Measurements from ENCODE around the gene NDUFAF5.
"Not testable (repeated sequence)": the region's sequence is repeated elsewhere in the genome, so short reads cannot be mapped to it uniquely, and the experiment has no call there.

Gene NDUFAF5

DNA sequence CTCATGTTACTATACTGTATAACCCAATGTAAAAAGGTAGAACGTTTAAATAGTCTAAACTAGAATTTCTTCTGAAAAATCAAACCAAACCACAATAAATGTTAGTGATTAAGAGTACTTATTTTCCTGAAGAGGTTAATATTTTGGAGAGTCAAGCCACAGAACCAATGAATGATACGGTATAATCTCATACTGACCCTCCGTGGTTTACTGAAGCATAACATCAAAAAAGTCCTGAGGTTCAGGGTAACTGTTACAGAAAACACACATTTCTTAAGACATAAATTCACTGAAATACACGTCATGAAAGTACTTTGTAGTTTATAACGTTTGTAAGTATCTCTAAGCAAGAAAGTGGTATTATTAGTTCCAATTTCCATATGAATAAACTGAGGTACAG lies 29.0 kb upstream of the NDUFAF5 start:
- Histone ChIP-seq H3K4me1 (ENCODE audit: control insufficient read depth, insufficient read depth, low read length, unreplicated experiment) (no peaks in the 10 kb centered on the region), H3K36me3 (ENCODE audit: insufficient read depth, low read length) (peaks cover 21% of the 10 kb centered on the region), H3K27ac (ENCODE audit: low read depth, low read length) (no peak overlapping the region), H3K27me3 (ENCODE audit: insufficient read depth, low read length) (no peaks in the 10 kb centered on the region), H3K4me3 (ENCODE audit: low read depth, low read length) (no peak overlapping the region), H2AFZ (ENCODE audit: low read length, unreplicated experiment) (no peak overlapping the region), H3K79me2 (ENCODE audit: control insufficient read depth, insufficient read depth, low read length, unreplicated experiment) (no peaks in the 10 kb centered on the region)

DNA sequence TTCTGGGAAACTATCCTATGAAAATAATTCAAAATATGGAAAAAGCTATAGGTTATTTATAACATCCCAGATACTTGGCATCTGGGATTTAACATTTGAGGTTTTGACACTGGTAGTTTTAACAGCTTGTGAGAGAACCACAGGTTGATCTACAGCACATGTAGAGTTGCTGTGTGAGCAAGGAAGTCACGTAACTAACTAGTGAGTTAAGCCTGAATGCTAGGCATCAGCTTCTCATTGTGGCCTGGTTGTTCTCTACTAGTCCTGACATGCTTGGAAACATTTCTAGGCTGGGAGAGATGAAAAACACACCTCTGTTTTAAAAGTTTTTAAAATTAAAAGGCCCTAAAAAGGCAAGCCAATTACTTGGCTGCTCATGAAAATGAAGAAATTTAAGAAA lies 28.3 kb upstream of the NDUFAF5 start:
- no peak overlapping the region for H3K4me3 ChIP-seq (ENCODE audit: low read depth, low read length)
- H3K36me3 ChIP-seq (ENCODE audit: insufficient read depth, low read length) = peaks cover 21% of the 10 kb centered on the region
- no peak overlapping the region for H3K27ac ChIP-seq (ENCODE audit: low read depth, low read length)

GRCh38 chr20:13758884-13759283 lies 25.9 kb upstream of the NDUFAF5 start:
- H3K27ac ChIP-seq (ENCODE audit: low read depth, low read length) = no peak overlapping the region
- H3K4me1 ChIP-seq (ENCODE audit: control insufficient read depth, insufficient read depth, low read length, unreplicated experiment) = no peaks in the 10 kb centered on the region
- H2AFZ ChIP-seq (ENCODE audit: low read length, unreplicated experiment) = no peak overlapping the region
- peaks cover 30% of the 10 kb centered on the region for H3K36me3 ChIP-seq (ENCODE audit: insufficient read depth, low read length)
- H3K79me2 ChIP-seq (ENCODE audit: control insufficient read depth, insufficient read depth, low read length, unreplicated experiment) = no peaks in the 10 kb centered on the region
- no peak overlapping the region for H3K4me3 ChIP-seq (ENCODE audit: low read depth, low read length)
- H3K27me3 ChIP-seq (ENCODE audit: insufficient read depth, low read length) = no peaks in the 10 kb centered on the region

More for the DNA sequence above, 28.3 kb upstream of the NDUFAF5 start:
- H3K4me1 ChIP-seq (ENCODE audit: control insufficient read depth, insufficient read depth, low read length, unreplicated experiment) = no peaks in the 10 kb centered on the region
- H3K79me2 ChIP-seq (ENCODE audit: control insufficient read depth, insufficient read depth, low read length, unreplicated experiment) = no peaks in the 10 kb centered on the region
- H3K27me3 ChIP-seq (ENCODE audit: insufficient read depth, low read length) = no peaks in the 10 kb centered on the region
- H2AFZ ChIP-seq (ENCODE audit: low read length, unreplicated experiment) = no peak overlapping the region

DNA sequence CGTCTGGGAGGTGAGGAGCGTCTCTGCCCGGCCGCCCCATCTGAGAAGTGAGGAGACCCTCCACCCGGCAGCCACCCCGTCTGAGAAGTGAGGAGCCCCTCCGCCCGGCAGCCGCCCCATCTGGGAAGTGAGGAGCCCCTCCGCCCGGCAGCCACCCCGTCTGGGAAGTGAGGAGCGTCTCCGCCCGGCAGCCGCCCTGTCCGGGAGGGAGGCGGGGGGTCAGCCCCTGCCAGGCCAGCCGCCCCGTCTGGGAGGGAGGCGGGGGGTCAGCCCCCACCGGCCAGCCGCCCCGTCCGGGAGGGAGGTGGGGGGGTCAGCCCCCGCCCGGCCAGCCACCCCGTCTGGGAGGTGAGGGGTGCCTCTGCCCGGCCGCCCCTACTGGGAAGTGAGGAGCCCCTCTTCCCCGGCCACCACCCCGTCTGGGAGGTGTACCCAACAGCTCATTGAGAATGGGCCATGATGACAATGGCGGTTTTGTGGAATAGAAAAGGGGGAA lies 24.3 kb upstream of the NDUFAF5 start:
- H3K79me2 ChIP-seq (ENCODE audit: control insufficient read depth, insufficient read depth, low read length, unreplicated experiment); H3K4me1 ChIP-seq (ENCODE audit: control insufficient read depth, insufficient read depth, low read length, unreplicated experiment); H2AFZ ChIP-seq (ENCODE audit: low read length, unreplicated experiment); H3K27ac ChIP-seq (ENCODE audit: low read depth, low read length); H3K27me3 ChIP-seq (ENCODE audit: insufficient read depth, low read length); H3K4me3 ChIP-seq (ENCODE audit: low read depth, low read length): not testable (repeated sequence)
- peaks cover 31% of the 10 kb centered on the region for H3K36me3 ChIP-seq (ENCODE audit: insufficient read depth, low read length)

DNA sequence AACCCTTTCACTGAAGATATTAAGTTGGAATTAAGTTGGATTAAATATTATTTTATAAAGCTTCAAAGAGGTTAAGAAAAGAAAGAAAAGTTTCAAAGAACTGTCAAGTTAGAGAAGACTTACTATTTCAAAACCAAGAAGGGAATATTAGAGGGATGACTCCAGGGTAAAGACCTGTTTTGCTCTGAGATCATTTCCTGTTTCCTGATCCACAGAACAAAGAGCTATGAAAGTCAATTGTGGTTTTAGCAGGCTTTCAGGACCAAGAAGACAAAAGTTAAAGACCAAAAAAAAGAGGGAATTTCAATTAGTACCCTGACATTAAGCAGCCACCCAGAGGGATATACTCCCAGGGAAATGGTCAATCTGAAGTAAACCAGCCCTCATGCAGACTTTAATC lies 19.5 kb upstream of the NDUFAF5 start:
- peaks cover 54% of the 10 kb centered on the region for H3K36me3 ChIP-seq (ENCODE audit: insufficient read depth, low read length)

DNA sequence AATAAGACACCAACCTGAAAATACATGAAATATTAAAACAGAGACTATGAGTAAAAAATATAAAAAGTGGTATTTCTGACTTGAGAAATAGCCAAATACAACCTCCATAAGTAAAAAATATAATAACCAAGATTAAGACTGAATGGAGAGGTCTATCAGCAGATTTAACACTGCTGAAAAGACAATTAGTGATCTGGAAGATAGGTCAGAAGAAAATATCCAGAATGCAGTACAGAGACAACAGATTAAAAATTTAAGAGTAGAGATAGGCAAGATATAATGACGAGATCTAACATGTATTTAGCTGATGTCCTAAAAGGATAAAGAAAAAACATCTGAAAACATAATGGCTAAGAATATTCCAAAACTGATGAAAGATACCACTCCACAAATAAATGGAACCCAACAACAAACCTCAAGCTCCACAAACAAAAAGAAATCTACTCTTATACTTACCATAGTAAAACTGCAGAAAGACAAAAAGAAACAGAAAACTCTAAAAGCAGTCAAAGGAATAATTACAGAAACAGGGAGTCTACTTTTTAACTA lies 18.9 kb upstream of the NDUFAF5 start:
- Histone ChIP-seq H3K27ac (ENCODE audit: low read depth, low read length) (no peak overlapping the region), H3K36me3 (ENCODE audit: insufficient read depth, low read length) (peaks cover 61% of the 10 kb centered on the region), H3K4me3 (ENCODE audit: low read depth, low read length) (no peak overlapping the region), H3K4me1 (ENCODE audit: control insufficient read depth, insufficient read depth, low read length, unreplicated experiment) (peaks cover 3% of the 10 kb centered on the region), H2AFZ (ENCODE audit: low read length, unreplicated experiment) (no peak overlapping the region), H3K79me2 (ENCODE audit: control insufficient read depth, insufficient read depth, low read length, unreplicated experiment) (no peaks in the 10 kb centered on the region), H3K27me3 (ENCODE audit: insufficient read depth, low read length) (no peaks in the 10 kb centered on the region)

More for the DNA sequence above, 19.5 kb upstream of the NDUFAF5 start:
- Histone ChIP-seq H3K27me3 (ENCODE audit: insufficient read depth, low read length) (no peaks in the 10 kb centered on the region), H3K27ac (ENCODE audit: low read depth, low read length) (no peak overlapping the region; the same call in 1 of the 2 replicates), H3K4me1 (ENCODE audit: control insufficient read depth, insufficient read depth, low read length, unreplicated experiment) (no peaks in the 10 kb centered on the region), H3K4me3 (ENCODE audit: low read depth, low read length) (no peak overlapping the region), H3K79me2 (ENCODE audit: control insufficient read depth, insufficient read depth, low read length, unreplicated experiment) (no peaks in the 10 kb centered on the region), H2AFZ (ENCODE audit: low read length, unreplicated experiment) (no peak overlapping the region)

DNA sequence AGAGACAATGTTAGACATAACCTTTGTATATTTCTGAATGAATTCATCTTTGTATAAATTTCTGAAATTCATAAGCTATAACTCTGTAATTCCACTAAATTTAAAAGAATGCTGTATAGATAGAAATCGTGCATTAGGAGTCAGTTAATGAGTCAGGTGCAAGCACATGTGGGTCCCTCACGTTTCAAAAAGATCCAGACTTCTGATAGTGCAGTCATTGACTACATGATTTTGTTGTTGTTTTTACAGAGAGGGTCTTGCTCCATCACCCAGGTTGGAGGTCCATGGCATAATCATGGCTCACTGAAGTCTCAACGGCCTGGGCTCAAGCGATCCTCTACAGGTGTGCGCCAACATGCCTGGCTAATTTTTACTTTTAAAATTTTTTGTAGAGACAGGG lies 14.7 kb upstream of the NDUFAF5 start:
- H3K27ac ChIP-seq (ENCODE audit: low read depth, low read length) = no peak overlapping the region
- H3K4me3 ChIP-seq (ENCODE audit: low read depth, low read length) = no peak overlapping the region
- H3K79me2 ChIP-seq (ENCODE audit: control insufficient read depth, insufficient read depth, low read length, unreplicated experiment) = no peaks in the 10 kb centered on the region
- peaks cover 60% of the 10 kb centered on the region for H3K36me3 ChIP-seq (ENCODE audit: insufficient read depth, low read length)
- H3K4me1 ChIP-seq (ENCODE audit: control insufficient read depth, insufficient read depth, low read length, unreplicated experiment) = peaks cover 18% of the 10 kb centered on the region
- no peaks in the 10 kb centered on the region for H3K27me3 ChIP-seq (ENCODE audit: insufficient read depth, low read length)
- H2AFZ ChIP-seq (ENCODE audit: low read length, unreplicated experiment) = no peak overlapping the region

GRCh38 chr20:13771853-13772453 lies 12.9 kb upstream of the NDUFAF5 start:
- no peak overlapping the region for H2AFZ ChIP-seq (ENCODE audit: low read length, unreplicated experiment)

GRCh38 chr20:13772529-13772928 lies 12.3 kb upstream of the NDUFAF5 start:
- peaks cover 27% of the 10 kb centered on the region for H3K4me1 ChIP-seq (ENCODE audit: control insufficient read depth, insufficient read depth, low read length, unreplicated experiment)
- peak overlapping the region; percentile 52 for H3K27ac ChIP-seq (ENCODE audit: low read depth, low read length)
- H2AFZ ChIP-seq (ENCODE audit: low read length, unreplicated experiment) = no peak overlapping the region
- H3K27me3 ChIP-seq (ENCODE audit: insufficient read depth, low read length) = no peaks in the 10 kb centered on the region
- H3K36me3 ChIP-seq (ENCODE audit: insufficient read depth, low read length) = peaks cover 54% of the 10 kb centered on the region
- H3K4me3 ChIP-seq (ENCODE audit: low read depth, low read length) = no peak overlapping the region
- no peaks in the 10 kb centered on the region for H3K79me2 ChIP-seq (ENCODE audit: control insufficient read depth, insufficient read depth, low read length, unreplicated experiment)

More at GRCh38 chr20:13771853-13772453, 12.9 kb upstream of the NDUFAF5 start:
- Histone ChIP-seq H3K36me3 (ENCODE audit: insufficient read depth, low read length) (peaks cover 58% of the 10 kb centered on the region), H3K4me3 (ENCODE audit: low read depth, low read length) (no peak overlapping the region), H3K27ac (ENCODE audit: low read depth, low read length) (peak overlapping the region; percentile 52), H3K4me1 (ENCODE audit: control insufficient read depth, insufficient read depth, low read length, unreplicated experiment) (peaks cover 21% of the 10 kb centered on the region), H3K27me3 (ENCODE audit: insufficient read depth, low read length) (no peaks in the 10 kb centered on the region), H3K79me2 (ENCODE audit: control insufficient read depth, insufficient read depth, low read length, unreplicated experiment) (no peaks in the 10 kb centered on the region)

- no peak overlapping the region for H3K27ac ChIP-seq (ENCODE audit: low read depth, low read length)
- H3K4me1 ChIP-seq (ENCODE audit: control insufficient read depth, insufficient read depth, low read length, unreplicated experiment) = peaks cover 32% of the 10 kb centered on the region
- no peaks in the 10 kb centered on the region for H3K27me3 ChIP-seq (ENCODE audit: insufficient read depth, low read length)
- H3K4me3 ChIP-seq (ENCODE audit: low read depth, low read length) = no peak overlapping the region
- peaks cover 5% of the 10 kb centered on the region for H3K79me2 ChIP-seq (ENCODE audit: control insufficient read depth, insufficient read depth, low read length, unreplicated experiment)
- no peak overlapping the region for H2AFZ ChIP-seq (ENCODE audit: low read length, unreplicated experiment)
- H3K36me3 ChIP-seq (ENCODE audit: insufficient read depth, low read length) = peaks cover 40% of the 10 kb centered on the region
Observed at GRCh38 chr20:13775867-13776266, 9.0 kb upstream of the NDUFAF5 start.

GRCh38 chr20:13777171-13777601 lies 7.6 kb upstream of the NDUFAF5 start:
- Histone ChIP-seq H3K36me3 (ENCODE audit: insufficient read depth, low read length) (peaks cover 38% of the 10 kb centered on the region), H2AFZ (ENCODE audit: low read length, unreplicated experiment) (no peak overlapping the region), H3K4me3 (ENCODE audit: low read depth, low read length) (peak overlapping the region; percentile 54), H3K27me3 (ENCODE audit: insufficient read depth, low read length) (no peaks in the 10 kb centered on the region), H3K4me1 (ENCODE audit: control insufficient read depth, insufficient read depth, low read length, unreplicated experiment) (peaks cover 25% of the 10 kb centered on the region), H3K79me2 (ENCODE audit: control insufficient read depth, insufficient read depth, low read length, unreplicated experiment) (peaks cover 10% of the 10 kb centered on the region), H3K27ac (ENCODE audit: low read depth, low read length) (peak overlapping the region; percentile 43)

Measured in ACC112 (cell line).